Glomerular endothelial cell (primary cell): ENCODE measurements around the gene TRPV4. TPM values are rescaled to one million over a fixed set of nuclear protein-coding genes. Genes with fewer than 3 reads are reported as not detected.
"Not testable (repeated sequence)": the region's sequence is repeated elsewhere in the genome, so short reads cannot be mapped to it uniquely, and the experiment has no call there.

Source experiments
- DNase-seq: peaks from one replicate; pipeline ENCODE4 v3.0.0-alpha.2; 2011; ENCODE audit warnings: low read depth, low spot score; ENCODE audit errors: extremely low read depth
- total RNA-seq: library from RNA; depleted of rRNA; stranded (reverse); fragments of >200 nt; gene quantifications from 2 replicates; pipeline ENCODE4 v1.2.3, GENCODE V29; 2015

The TRPV4 gene
- 5.9 and 7.1 TPM in 2 replicates for total RNA-seq

GRCh38 chr12:109833307-109834189, at the start of gene TRPV4:
TRPV4 (minus strand) TSS chr12:109833398; CDS start chr12:109814796, 18,602 bp downstream.
- DNase-seq = no peak

DNA sequence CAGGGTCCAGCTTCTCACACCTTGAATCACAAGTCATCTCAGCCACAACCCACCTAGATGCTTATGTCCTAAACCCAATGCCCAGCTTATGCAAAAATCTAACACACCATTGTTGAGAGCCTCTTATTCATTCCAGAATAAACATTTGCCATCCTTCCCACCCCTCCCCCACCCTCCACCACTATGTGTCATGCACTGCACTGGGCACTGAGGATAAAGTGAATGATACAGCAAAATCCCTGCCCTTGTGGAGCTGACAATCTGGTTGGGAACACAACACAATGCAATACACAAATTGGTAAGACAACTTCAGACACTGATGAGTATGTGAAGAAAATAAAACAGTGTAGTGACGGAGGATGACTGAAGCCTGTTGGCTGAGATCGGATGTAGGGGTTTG, 48.6 kb upstream of the TRPV4 start:
- DNase-seq = no peak

GRCh38 chr12:109880938-109881337, 47.7 kb upstream of the TRPV4 start:
- DNase-seq = no peak

- DNase-seq = no peak
Observed at GRCh38 chr12:109880043-109880931, 47.1 kb upstream of the TRPV4 start, which contains the start of gene GLTP. GLTP (minus strand) TSS chr12:109880541; CDS start chr12:109880374, 167 bp downstream.

DNA sequence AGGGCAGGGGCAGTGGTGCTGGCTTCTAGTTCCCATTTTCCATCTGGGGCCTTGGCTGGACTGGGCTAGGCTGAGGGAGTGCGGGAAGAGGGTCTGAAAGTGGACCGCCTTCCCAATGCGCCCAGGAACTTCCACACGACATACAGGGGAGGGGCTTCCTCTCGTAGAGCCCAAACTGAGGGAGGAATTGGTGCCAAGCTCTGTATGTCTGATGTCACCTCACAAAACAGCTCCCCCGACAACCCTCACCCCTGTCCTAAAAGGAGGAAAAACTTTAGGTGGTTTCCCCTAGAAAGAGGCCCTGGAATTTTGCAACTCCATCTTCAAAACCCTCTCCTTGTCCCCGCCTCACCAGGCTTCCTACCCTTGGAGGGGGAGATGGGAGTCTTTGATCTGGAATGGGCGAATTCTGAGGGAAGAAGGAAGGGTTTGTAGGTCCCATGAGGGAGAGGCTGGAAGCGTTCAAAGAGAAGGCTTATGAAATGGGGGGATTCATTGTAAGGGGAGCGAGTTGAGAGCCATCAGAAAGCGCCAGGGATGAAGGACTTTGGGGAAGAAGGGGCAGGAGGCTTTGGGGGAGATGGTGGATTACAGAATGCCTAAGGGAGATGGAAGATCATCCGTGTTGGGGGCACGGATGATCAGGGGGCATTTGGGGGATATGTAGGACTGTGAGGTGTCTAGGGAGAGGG, 46.3 kb upstream of the TRPV4 start:
- no peak for DNase-seq

GRCh38 chr12:109878749-109879148, 45.6 kb upstream of the TRPV4 start:
- no peak for DNase-seq

GRCh38 chr12:109878247-109878625, 45.0 kb upstream of the TRPV4 start:
- DNase-seq = no peak

GRCh38 chr12:109877504-109878246, 44.5 kb upstream of the TRPV4 start:
- DNase-seq = no peak

DNA sequence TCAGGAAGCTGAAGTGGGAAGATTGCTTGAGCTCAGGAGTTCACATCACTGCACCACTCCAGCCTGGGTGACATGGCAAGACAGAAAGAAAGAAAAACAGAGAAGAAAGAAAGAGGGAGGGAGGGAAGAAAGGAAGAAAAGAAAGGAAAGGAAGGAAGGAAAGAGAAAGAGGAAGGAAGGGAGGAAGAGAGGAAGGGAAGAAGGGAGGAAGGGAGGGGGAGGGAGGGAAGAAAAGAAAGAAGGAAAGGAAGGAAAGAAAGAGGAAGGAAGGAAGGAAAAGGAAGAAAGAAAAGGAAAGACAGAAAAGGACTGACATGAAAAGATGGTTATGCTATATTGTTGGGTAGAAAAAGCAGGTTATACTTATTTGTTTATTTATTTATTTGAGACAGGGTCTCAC, 43.2 kb upstream of the TRPV4 start:
- no peak for DNase-seq

DNA sequence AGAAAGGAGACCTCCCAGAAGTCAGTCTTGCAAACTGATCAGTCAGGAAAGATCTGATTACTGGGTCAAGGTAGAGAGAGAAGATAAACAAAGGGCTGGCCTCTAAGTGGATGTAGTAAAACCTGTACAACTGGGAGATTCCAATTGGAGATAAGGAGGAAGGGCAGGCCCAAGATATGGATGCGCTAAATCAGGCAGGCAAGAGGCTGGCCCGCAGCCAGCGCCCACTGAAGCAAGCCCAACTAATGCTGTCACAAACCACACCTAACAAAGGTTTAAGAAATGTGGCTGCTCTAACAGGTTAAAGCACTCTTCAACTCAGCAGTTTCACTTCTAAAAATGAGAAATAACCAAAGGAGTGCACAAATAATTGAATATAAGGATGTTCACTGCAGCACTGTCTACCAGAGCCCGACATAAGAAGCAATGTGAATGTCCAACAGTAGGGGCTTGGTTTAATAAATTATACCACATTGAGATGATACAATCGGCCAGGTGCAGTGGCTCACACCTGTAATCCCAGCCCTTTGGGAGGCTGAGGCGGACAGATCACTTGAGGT, 42.5 kb upstream of the TRPV4 start:
- no peak for DNase-seq

DNA sequence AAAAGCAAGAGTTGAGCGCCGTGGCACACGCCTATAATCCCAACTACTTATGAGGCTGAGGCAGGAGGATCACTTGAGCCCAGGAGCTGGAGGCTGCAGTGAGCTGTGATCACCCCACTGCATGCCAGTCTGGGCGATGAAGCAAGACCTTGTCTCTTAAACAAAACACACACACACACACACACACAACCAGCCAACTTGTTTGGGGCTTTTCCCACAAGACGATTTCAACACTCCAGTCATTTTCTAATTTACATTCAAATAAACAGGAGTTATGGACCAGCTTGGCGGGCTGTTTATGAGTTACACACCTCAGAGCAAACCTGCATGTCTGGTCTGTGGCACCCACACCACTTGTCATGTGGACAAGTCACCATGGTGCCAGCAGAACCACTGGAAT, 40.5 kb upstream of the TRPV4 start:
- DNase-seq = no peak

- DNase-seq = no peak
Observed at GRCh38 chr12:109871668-109872314, 38.6 kb upstream of the TRPV4 start.

DNA sequence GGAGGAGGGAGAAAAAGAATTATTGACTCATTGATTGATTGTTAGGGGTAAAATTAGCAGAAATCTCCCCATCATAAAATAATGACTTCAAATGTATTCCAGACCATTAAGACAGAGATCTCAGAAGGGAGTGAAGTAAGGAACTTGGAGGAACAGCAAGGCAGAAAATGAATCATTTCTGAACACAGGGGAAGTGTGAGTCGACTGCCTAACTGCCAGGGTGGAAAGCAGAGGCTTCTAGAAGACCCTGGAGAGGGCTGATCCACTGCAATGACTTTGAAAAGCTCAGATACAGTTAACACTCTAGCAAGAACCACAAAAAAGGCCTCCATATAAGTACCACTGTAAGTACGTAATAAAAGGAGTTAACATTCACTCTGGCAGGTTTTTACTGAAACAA, 37.5 kb upstream of the TRPV4 start:
- DNase-seq = no peak

DNA sequence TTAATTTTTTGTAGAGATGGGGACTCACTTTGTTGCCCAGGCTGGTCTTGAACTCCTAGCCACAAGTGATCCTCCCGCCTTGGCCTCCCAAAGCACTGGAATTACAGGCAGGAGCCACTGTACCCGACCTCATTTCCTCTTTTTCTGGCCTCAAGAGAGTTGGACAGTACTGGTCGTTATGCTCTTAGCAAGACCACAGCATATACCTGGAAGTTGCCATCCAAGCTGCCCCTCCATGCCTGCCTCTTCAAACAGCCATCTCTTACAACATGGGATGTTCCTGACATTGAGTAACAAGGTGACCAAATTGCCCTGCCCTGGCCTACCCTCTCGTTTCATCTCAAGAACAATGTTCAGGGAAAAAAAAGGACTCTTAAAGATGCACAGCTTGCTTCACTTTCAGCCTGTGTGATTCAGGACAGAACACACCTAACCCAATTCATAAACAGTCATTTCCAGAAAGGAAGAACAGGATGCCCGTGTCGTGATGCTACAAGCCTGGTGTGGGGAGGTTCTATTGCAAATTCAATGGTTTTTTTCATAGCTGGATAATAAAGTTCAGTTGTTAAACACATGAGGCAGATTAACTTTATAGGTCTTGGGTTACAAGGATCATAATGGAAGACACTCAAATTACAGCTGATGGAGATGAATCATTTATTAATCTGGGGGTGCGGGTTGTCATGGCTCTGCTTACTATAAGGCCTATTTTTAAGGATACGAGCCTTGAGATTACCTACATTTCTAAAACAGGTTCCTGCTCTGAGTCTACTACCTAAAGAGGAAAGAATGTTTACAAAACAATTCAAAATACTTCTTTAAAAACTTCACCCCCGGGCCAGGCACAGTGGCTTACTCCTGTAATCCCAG, 35.2 kb upstream of the TRPV4 start:
- no peak for DNase-seq

DNA sequence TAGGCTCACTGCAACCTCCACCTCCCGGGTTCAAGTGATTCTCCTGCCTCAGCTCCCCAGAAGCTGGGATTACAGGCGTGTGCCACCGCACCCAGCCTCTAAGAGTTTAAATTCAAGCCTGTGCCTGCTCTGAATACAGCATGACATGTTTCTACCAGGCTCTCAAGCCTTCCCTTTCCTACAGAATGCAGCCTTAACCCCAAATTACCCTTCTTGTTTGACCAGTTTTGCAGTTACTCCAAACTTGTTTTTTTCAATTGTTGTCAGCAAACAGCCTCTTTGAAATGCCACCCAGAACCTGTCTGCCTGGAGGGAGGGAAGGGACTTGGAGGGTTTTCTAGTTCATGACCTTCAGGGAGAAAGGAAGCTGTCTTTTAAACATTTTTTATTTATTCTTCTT, 31.7 kb upstream of the TRPV4 start:
- DNase-seq = no peak

DNA sequence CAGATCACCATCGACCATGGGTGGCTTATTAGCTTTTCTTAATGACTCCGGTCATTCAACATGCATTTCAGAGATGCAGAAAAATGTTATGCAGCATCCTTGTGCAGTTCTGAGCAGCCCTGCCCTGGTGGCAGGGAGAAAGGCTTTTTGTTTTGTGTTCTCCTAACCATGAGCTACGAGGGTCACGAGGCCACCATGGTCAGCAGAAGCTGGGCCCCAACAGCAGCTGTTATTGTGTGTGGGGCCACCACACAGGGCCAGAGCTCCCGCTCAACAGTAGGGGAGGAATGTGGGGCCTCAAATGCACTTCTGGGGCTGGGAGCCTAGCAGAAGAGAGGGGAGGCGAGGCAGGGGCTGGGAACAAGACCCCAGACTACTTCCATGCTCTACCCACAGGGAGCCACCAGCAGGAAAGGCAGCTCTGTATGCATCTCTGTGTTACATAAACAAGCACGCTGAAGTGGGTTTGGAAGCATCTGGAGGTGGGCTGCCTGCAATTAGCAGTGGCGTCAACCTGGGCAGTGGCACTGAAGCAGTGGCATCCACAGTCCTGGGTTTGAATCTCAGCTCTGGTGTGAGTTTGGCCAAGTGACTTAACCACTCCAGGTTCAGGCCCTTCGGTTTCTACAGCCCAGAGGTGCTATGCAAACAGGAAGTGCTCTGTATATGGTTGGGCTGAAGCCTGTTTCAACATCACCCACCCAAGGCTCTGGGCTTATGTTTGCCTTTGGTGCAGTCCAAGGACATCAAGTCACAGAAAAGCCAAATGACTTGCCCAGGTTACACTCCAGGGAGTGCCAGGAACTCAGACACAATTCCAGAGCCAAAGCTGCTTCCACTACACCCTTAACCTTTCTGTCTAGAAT, 30.9 kb upstream of the TRPV4 start:
- no peak for DNase-seq

GRCh38 chr12:109862491-109862890, 29.3 kb upstream of the TRPV4 start:
- DNase-seq = not testable (repeated sequence)
